Calu3 (cell line): ENCODE results near the gene ST6GALNAC3. TPM values are rescaled to one million over a fixed set of nuclear protein-coding genes. Genes with fewer than 3 reads are reported as not detected.

Experiments
- BruUV-seq: library from RNA; stranded (reverse); fragments of 400-500 nt; replicated peaks from 2 replicates; lab custom pipeline; 2021; lab: Mats Ljungman, UMichigan
- CTCF ChIA-PET: fragments of 300-600 bp; sonication (Branson Sonifier 250); formaldehyde crosslinking; loops from one replicate; lab custom pipeline; 2022; ENCODE audit warnings: antibody characterized with exemption; lab: Charles Lee
- DNase-seq: peaks from one replicate; pipeline ENCODE4 v3.0.0; 2022
- H3K27ac Mint-ChIP-seq: one replicate; pipeline ENCODE4 v1.8.0; 2022; ENCODE audit warnings: mixed read lengths; ENCODE audit not compliant: unreplicated experiment
- H3K27me3 Mint-ChIP-seq: one replicate; pipeline ENCODE4 v1.8.0; 2022; ENCODE audit warnings: mixed read lengths; ENCODE audit not compliant: unreplicated experiment
- H3K36me3 Mint-ChIP-seq: one replicate; pipeline ENCODE4 v1.8.0; 2022; ENCODE audit warnings: mild to moderate bottlenecking, moderate library complexity, mixed read lengths; ENCODE audit not compliant: insufficient read depth, unreplicated experiment
- H3K4me1 Mint-ChIP-seq: one replicate; pipeline ENCODE4 v1.8.0; 2022; ENCODE audit warnings: mild to moderate bottlenecking, low read depth, mixed read lengths; ENCODE audit not compliant: unreplicated experiment
- H3K4me3 Mint-ChIP-seq: one replicate; pipeline ENCODE4 v1.8.0; 2022; ENCODE audit warnings: mild to moderate bottlenecking, low read depth, moderate library complexity, mixed read lengths; ENCODE audit not compliant: unreplicated experiment
- H3K9me3 Mint-ChIP-seq: one replicate; pipeline ENCODE4 v1.8.0; 2022; ENCODE audit warnings: low read depth, mixed read lengths; ENCODE audit not compliant: unreplicated experiment
- CTCF ChIP-seq: fragments of 200-600 bp; IDR thresholded peaks from one replicate; pipeline ENCODE4 v1.8.0; 2022; ENCODE audit warnings: antibody characterized with exemption; ENCODE audit not compliant: unreplicated experiment
- intact Hi-C: fragments of 100-400 bp; cut with micrococcal nuclease; formaldehyde crosslinking; loops from one replicate; pipeline ENCODE4 v1.10.0; 2022; ENCODE audit not compliant: unreplicated experiment
- total RNA-seq: library from RNA; stranded (reverse); gene quantifications from 2 replicates; pipeline ENCODE4 v1.2.3, GENCODE V29; 2022

Gene ST6GALNAC3
- total RNA-seq, 1 experiment from 2014 or later: 0.87 TPM

- H3K36me3 Mint-ChIP-seq: no peaks in the 10 kb centered on the region
- no TSS peak for BruUV-seq
- H3K27ac Mint-ChIP-seq: no peak overlapping the region
- H3K4me3 Mint-ChIP-seq: no peak overlapping the region
- TF ChIP-seq CTCF: no peak
- H3K4me1 Mint-ChIP-seq: no peaks in the 10 kb centered on the region
- peaks cover 24% of the 10 kb centered on the region for H3K27me3 Mint-ChIP-seq
- CTCF ChIA-PET: no interaction called here
- no peak for DNase-seq
- intact Hi-C loops: no loop called here
- H3K9me3 Mint-ChIP-seq: peaks cover 2% of the 10 kb centered on the region
Measured at GRCh38 chr1:76186554-76187170, 112.1 kb downstream of the ST6GALNAC3 start.

GRCh38 chr1:76187436-76187835 lies 112.9 kb downstream of the ST6GALNAC3 start:
- Mint-ChIP-seq H3K4me3 (no peak overlapping the region), H3K27me3 (peaks cover 24% of the 10 kb centered on the region), H3K27ac (no peak overlapping the region), H3K4me1 (no peaks in the 10 kb centered on the region), H3K9me3 (peaks cover 2% of the 10 kb centered on the region), H3K36me3 (no peaks in the 10 kb centered on the region)
- no TSS peak for BruUV-seq
- no peak for TF ChIP-seq CTCF
- intact Hi-C loops: no loop called here
- no peak for DNase-seq
- CTCF ChIA-PET: no interaction called here

GRCh38 chr1:76189310-76189709 lies 114.8 kb downstream of the ST6GALNAC3 start:
- Mint-ChIP-seq H3K36me3 (no peaks in the 10 kb centered on the region), H3K27me3 (peaks cover 24% of the 10 kb centered on the region), H3K4me3 (no peak overlapping the region), H3K4me1 (no peaks in the 10 kb centered on the region), H3K9me3 (peaks cover 2% of the 10 kb centered on the region), H3K27ac (no peak overlapping the region)
- CTCF ChIA-PET: interaction anchor here (0.5 kb wide), 1 partner anchor 961 kb away, joined by 4 read pairs; no protein-coding TSS in a partner anchor
- intact Hi-C loops: no loop called here
- DNase-seq: no peak
- no TSS peak for BruUV-seq
- no peak for TF ChIP-seq CTCF

GRCh38 chr1:76190749-76191424 lies 116.3 kb downstream of the ST6GALNAC3 start:
- CTCF ChIA-PET: interaction anchor here (0.7 kb wide), 1 partner anchor 19 kb away, joined by 3 read pairs; no protein-coding TSS in a partner anchor
- no TSS peak for BruUV-seq
- intact Hi-C loops: no loop called here
- no peak overlapping the region for H3K4me3 Mint-ChIP-seq
- H3K9me3 Mint-ChIP-seq: peaks cover 2% of the 10 kb centered on the region
- H3K27ac Mint-ChIP-seq: no peak overlapping the region
- H3K36me3 Mint-ChIP-seq: no peaks in the 10 kb centered on the region
- peaks cover 19% of the 10 kb centered on the region for H3K27me3 Mint-ChIP-seq
- TF ChIP-seq CTCF: no peak
- DNase-seq: no peak
- no peaks in the 10 kb centered on the region for H3K4me1 Mint-ChIP-seq
